Ovary (tissue), 3 donors: Measurements from ENCODE around the gene BRICD5.

ENCODE experiments used
- CTCF ChIP-seq, 3 donors: fragments of 450-650 bp in 2 of 3; fragments of 200-600 bp in 1 of 3; IDR thresholded peaks; one replicate each; pipeline versions ENCODE4 v1.5.1 to v1.8.0; 2016 to 2022; ENCODE audit warnings: antibody characterized with exemption in 3 of 3, mild to moderate bottlenecking in 1 of 3
- EP300 ChIP-seq: sonication (generic); formaldehyde crosslinking; IDR thresholded peaks from one replicate; pipeline ENCODE4 v1.6.1; 2017; ENCODE audit warnings: antibody characterized with exemption
- POLR2A ChIP-seq: fragments of 450-650 bp; IDR thresholded peaks from one replicate; pipeline ENCODE4 v1.6.1; 2017; ENCODE audit warnings: antibody characterized with exemption, mild to moderate bottlenecking, moderate library complexity
- donor health status: DM: no; HTN: no; CAD: no.

DNA sequence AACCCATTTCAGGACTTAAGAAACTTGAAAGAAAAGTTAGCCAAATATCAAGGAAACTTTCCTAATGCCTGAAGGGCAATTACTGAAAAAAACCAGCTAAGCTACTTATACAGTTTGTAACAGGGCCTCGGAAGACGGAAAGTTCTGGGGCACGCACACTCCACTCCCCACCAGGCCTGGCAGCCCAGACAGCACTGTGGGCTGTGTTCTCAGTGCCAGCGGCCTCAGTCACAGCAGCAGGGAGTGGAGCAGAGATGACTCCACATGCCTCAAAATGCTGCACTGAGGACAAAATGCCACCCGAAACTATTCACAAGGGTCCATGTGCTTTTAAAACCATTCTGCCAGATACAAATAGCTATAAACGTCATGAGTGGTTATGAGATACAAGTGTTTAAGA is 47.1 kb upstream of the BRICD5 start:
- TF ChIP-seq CTCF (IDR thresholded peaks at IDR 0.05): no peak
- TF ChIP-seq POLR2A: no peak
- no peak for TF ChIP-seq EP300
